PC-9 (cell line): ENCODE measurements around the gene PSMB3.

ENCODE experiments used
- EZH2 ChIP-seq: fragments of 200-600 bp; sonication (generic); IDR thresholded peaks from 2 replicates; pipeline ENCODE4 v1.8.0; 2017; ENCODE audit warnings: antibody characterized with exemption, low read depth
- TF ChIP-seq, protein P1 (sequence below): fragments of 200-600 bp; sonication (generic); conservative IDR thresholded peaks from 2 replicates; pipeline ENCODE4 v1.6.1; 2017; ENCODE audit warnings: mixed run types, antibody characterized with exemption, mild to moderate bottlenecking, moderate library complexity

DNA sequence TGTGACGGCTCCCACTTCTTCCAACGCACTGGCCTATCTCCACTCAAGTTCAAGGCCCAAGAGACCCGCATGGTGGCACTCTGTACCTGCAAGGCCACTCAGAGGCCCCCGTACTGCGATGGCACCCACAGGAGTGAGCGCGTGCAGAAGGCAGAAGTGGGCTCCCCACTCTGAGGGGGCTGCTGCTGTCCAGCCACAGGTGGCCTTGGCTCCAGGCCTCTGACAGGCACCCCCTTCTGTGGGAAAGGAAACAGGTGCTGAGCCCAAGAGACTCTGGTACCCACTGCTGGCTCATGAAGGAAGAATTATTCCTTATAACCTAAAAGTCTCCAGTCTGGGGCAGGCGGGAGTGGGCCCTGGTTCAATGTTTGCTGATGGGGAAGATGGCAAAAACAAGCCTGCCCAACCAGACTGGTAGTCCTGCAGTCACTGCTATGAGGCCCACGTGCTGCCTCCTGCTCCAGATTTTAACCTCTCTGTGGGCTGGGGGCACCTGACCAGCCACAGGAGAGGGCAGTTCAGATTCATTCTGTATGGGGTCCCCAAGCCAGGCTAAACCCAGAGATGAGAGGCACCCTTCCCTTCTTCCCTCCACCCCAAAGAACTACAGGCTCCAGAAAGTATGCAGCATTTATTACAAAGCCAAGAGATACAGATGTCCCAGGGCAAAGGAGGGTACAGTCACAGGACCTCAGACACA is 19.1 kb upstream of the PSMB3 start:
- TF ChIP-seq, protein P1, sequence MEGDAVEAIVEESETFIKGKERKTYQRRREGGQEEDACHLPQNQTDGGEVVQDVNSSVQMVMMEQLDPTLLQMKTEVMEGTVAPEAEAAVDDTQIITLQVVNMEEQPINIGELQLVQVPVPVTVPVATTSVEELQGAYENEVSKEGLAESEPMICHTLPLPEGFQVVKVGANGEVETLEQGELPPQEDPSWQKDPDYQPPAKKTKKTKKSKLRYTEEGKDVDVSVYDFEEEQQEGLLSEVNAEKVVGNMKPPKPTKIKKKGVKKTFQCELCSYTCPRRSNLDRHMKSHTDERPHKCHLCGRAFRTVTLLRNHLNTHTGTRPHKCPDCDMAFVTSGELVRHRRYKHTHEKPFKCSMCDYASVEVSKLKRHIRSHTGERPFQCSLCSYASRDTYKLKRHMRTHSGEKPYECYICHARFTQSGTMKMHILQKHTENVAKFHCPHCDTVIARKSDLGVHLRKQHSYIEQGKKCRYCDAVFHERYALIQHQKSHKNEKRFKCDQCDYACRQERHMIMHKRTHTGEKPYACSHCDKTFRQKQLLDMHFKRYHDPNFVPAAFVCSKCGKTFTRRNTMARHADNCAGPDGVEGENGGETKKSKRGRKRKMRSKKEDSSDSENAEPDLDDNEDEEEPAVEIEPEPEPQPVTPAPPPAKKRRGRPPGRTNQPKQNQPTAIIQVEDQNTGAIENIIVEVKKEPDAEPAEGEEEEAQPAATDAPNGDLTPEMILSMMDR, result no peak
- no peak for TF ChIP-seq EZH2
